KOPT-K1 (cell line): Measurements from ENCODE around the gene RFX2.
"Not testable (repeated sequence)": the region's sequence is repeated elsewhere in the genome, so short reads cannot be mapped to it uniquely, and the experiment has no call there.

Experiments used
- H3K27ac ChIP-seq: fragments of 200-600 bp; sonication (generic); 2 replicates; pipeline ENCODE4 v1.5.1; 2016; ENCODE audit warnings: antibody characterized with exemption, mild to moderate bottlenecking, low read depth, low read length; ENCODE audit not compliant: poor library complexity, severe bottlenecking
- H3K36me3 ChIP-seq: fragments of 200-600 bp; sonication (generic); 2 replicates; pipeline ENCODE4 v1.5.1; 2017; ENCODE audit warnings: antibody characterized with exemption, mild to moderate bottlenecking, low read length, moderate library complexity; ENCODE audit not compliant: insufficient read depth
- H3K9me3 ChIP-seq: fragments of 200-600 bp; sonication (generic); 2 replicates; pipeline ENCODE4 v1.5.1; 2017; ENCODE audit warnings: antibody characterized with exemption, low read length, mild to moderate bottlenecking; ENCODE audit not compliant: insufficient read depth, poor library complexity, severe bottlenecking

Gene RFX2

DNA sequence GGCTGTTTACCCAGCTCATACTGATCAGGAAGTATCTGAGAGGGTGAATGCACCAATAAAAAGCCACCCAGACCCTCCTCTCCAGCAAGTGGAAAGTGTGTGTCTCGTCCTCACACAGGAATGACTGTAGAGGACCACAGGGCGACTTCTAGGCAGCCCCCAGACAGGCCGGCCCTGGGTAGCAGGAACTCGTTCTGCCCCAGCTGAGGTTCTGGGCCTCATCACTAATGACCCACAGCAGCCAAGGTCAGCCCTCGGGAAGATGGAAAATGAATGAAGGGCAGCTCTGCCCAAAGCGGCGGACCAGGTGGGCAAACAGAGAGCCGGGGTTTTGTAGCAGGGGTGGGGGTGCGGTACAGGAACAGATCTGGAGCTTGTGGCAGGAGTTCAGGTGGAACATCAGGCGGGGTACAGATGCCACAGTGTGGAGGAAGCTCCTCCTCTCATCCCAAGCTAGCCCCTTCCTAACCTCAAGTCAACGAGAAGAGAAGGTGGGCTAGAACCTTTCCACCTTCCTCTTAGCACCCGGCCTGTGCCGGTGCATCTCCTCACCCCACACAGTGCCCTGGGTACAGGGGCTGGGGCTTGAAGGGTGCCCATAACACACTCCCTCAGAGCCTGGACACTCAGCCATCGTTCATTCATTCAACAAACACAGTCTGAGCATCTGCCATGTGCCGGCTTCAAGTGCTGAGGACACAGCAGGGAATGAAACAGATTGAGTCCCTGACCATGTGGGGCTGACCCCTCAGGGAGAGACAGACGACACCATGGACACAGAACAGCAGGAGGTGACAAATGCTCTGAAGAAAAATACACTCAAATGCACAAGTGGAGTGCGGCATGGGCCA, 36.2 kb downstream of the RFX2 start:
- Histone ChIP-seq H3K36me3 (no peaks in the 10 kb centered on the region), H3K27ac (no peak overlapping the region), H3K9me3 (no peaks in the 10 kb centered on the region)

DNA sequence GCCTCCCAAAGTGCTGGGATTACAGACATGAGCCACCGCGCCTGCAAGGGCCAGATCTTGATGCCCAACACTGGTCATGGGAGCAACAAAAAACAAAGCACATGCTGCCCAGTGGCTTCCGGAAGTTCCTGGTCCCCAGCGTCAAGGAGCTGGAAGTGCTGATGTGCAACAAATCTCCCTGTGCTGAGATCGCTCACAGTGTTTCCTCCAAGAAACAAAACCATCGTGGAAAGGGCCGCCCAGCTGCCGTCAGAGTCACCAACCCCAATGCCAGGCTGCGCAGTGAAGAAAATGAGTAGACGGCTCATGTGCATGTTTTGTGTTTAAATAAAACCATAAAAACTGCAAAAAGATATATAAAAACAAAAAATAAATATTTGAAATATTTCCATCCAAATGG, 37.1 kb downstream of the RFX2 start:
- not testable (repeated sequence) for H3K27ac ChIP-seq, H3K9me3 ChIP-seq, H3K36me3 ChIP-seq

DNA sequence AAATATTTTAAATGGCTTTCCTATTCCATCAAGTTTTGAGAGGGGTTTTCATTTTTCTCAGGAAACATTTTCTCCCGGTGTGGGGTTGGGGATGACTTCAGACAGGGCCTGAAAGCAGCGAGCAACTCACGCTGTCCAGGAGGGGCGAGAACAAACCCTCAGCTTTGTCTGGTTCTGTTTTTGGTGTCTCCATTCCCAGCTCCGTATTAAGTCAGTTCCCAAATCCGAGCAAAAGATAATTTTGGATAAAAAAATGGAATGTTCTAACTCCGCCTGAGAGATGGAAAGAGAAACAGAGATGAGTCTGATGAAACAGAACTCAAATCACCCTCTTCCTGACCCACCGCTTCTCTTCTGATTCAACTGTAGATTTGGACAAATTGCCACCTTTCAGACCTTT, 38.4 kb downstream of the RFX2 start:
- no peaks in the 10 kb centered on the region for H3K36me3 ChIP-seq
- no peak overlapping the region for H3K27ac ChIP-seq
- no peaks in the 10 kb centered on the region for H3K9me3 ChIP-seq

DNA sequence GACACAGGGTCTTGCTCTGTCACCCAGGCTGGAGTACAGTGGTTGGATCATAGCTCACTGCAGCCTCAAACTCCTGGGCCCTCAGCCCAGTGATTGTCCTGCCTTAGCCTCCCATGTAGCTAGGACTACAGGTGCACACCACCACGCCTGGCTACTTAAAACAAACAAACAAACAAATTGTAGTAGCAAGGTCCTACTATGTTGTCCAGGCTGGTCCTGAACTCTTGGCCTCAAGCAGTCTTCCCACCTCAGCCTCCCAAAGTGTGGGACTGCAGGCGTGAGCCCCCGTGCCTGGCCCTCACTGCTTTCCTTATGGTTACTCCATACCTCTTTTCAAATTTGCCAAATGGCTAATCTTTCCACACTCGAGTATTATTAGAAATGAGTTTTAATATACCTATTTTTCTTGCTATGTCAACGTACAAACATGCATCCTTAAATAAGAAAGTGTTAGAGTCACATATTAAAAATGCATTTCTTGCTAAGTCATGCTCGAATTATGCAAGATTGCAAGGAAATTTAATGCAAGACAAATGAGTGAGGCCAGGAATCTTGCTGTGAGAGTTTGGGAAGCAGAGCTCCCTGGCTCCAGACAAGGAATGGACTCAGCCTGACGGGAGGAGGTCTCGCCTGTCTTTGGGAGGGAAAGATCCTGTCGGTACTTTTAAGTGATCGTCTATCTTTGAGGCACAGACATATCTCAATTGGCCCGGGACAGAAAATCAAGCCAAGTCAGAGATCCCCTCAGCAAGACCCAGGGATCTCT, 39.4 kb downstream of the RFX2 start:
- H3K9me3 ChIP-seq: no peaks in the 10 kb centered on the region
- H3K27ac ChIP-seq: no peak overlapping the region

DNA sequence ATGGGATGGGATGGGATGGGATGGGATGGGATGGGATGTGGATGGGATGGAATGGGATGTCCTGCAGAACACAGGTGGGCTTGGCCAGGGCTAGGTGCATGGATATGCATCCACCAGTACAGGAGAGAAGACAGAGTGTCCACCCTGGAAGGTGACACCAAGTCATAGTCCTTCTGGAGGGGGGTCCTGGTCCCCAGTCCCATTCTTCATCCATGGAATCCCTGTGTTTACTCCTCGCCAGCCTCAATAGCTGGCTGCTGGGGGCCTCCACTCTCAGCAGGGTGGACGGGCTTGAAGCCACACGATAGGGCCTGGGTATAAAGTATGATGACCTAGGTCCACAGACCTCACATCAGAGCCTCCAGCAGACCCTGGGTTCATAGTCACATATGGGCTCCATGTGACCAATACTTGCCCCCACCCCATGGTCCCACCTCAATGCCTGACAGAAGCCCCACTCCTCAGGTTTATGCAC, 40.1 kb downstream of the RFX2 start:
- Histone ChIP-seq H3K27ac (no peak overlapping the region), H3K9me3 (no peaks in the 10 kb centered on the region), H3K36me3 (no peaks in the 10 kb centered on the region)

More for the DNA sequence above, 39.4 kb downstream of the RFX2 start:
- H3K36me3 ChIP-seq: no peaks in the 10 kb centered on the region

DNA sequence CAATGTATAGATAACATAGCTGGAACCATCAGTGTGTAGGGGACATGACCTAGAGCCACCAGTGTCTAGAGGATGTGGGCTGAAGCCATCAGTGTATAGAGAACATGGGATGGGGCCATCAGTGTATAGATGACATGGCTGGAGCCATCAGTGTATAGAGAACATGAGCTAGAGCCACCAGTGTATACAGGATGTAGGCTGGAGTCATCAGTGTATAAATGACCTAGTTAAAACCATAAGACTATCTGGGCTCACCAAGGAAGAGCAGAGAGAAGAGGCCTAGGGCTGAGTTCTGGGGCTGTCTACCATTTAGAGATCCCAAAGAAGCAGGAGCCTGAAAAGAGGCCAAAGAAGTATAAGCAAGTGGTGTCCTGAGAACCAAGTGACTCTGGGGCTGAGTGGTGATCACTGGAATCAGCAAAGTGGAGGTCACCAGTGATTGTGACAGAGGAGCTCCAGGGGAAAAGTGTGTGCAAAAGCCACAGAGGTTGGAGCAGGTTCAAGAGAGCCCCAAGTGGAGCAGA, 41.0 kb downstream of the RFX2 start:
- Histone ChIP-seq H3K27ac (no peak overlapping the region), H3K9me3 (no peaks in the 10 kb centered on the region), H3K36me3 (no peaks in the 10 kb centered on the region)

DNA sequence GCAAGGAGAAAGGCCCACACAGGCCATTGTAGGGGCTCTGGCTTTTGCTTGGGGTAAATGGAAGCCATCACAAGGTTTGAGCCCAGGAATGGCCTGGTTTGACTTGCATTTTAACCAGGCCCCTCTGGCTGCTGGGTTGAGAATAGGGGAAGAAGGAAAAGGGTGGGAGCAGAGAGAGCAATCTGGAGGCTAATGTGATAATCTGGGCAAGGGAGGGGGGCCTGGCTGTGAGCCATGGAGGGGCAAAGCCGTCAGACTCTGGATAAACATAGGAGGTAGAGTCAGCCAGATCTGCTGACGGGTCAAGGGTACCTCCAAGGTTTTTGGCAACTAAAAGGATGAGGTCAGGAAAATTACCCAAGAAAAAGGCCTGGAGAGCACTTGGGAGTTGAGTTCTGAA, 41.6 kb downstream of the RFX2 start:
- H3K27ac ChIP-seq: no peak overlapping the region
- H3K9me3 ChIP-seq: no peaks in the 10 kb centered on the region
- no peaks in the 10 kb centered on the region for H3K36me3 ChIP-seq

DNA sequence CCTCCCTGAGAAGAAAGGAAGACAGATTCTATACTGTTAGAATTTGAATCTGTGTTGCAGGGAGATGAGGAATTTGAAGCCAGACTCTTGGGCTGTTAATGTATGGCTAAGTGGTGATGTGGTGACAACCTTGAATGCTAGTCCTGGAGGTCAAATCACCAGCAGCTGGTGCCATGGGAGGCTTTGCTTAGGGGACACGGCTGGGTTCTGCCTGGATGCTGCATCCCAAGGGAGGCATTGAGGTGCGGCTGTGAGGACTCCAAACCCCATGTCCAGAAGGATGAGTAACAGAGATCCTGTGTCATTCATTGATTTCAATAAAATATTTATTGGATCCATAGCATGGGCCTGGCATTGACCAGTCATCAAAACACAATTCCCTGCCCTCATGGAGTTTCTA, 42.3 kb downstream of the RFX2 start:
- H3K36me3 ChIP-seq: no peaks in the 10 kb centered on the region
- no peak overlapping the region for H3K27ac ChIP-seq
- no peaks in the 10 kb centered on the region for H3K9me3 ChIP-seq

DNA sequence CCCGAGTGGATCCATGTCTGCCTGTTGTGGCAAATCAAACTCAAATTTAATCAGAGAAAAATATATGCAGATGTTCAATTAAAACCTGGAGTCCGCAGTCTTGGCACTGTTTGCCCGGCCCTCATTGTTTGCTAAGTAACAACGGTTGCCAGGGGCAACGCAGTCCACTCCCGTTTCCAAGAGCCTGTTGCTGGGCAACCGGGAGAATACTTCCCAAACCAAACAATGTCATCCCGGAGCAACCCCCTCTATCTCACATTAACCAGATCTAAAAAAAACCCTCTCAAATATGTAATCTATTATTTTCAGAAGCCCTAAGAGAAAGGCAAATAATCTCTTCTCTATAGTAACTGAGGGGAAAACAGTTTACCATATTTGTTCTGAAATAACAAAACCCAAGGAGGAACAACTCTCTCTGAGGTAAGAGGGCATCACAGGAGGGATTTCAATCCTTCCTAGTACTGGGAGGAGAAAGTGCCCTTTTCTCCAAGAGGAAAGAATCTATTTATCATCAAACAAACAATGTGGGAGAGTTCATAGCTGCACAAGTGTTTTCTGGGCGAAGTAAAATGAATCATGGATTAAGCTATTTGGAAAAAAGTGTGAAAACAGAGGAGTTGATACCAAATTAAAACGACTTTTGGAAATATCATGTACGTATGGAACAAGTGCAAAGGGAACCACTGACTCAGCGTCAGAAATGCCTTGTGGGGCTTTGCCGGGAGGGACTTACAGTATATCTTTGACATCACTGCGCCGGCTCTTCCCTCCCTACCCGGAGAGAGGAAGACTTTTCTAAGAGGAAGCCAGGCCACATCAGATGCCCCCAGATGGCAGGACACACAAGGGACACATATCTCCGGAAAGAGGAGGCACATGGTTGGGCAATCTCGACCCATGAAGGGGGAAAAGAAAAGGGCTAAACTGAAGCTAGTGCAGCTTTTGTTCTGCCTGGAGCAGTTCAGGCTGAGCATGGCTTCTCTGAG, 43.3 kb downstream of the RFX2 start:
- no peak overlapping the region for H3K27ac ChIP-seq
- no peaks in the 10 kb centered on the region for H3K9me3 ChIP-seq

DNA sequence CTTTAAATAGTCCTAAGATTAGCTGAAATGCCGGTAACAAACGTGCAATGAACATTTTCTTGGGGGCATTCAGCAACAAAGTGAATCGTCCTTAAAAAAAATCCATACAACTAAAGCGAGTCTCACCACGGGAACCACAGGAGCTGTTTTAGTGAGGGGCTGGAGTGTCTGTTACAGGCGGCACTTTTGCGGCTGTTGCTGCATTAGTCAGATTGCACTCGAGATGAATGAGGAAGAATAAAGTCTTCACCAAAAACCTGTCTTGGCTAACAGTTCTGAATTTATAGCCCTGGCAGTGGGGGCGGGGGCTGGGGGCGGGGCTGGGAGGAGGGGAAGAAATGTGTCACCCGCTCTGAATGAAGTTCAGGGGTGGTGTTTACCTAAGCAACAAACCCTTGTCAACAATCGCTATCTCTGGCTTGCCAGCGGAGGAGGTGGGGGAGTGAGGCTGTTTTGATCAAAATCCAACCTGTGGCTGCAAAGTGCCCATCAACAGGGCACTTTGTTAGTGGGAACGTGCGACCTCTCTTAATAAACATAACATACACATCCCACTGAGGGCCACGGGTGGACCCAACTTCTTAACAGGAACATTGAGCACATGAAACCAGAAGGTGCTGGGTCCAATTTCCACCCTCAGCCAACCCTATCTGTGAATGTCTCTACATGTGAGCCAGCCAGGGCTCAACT, 44.5 kb downstream of the RFX2 start:
- no peaks in the 10 kb centered on the region for H3K36me3 ChIP-seq
- no peak overlapping the region for H3K27ac ChIP-seq

More for the DNA sequence above, 43.3 kb downstream of the RFX2 start:
- H3K36me3 ChIP-seq: no peaks in the 10 kb centered on the region

DNA sequence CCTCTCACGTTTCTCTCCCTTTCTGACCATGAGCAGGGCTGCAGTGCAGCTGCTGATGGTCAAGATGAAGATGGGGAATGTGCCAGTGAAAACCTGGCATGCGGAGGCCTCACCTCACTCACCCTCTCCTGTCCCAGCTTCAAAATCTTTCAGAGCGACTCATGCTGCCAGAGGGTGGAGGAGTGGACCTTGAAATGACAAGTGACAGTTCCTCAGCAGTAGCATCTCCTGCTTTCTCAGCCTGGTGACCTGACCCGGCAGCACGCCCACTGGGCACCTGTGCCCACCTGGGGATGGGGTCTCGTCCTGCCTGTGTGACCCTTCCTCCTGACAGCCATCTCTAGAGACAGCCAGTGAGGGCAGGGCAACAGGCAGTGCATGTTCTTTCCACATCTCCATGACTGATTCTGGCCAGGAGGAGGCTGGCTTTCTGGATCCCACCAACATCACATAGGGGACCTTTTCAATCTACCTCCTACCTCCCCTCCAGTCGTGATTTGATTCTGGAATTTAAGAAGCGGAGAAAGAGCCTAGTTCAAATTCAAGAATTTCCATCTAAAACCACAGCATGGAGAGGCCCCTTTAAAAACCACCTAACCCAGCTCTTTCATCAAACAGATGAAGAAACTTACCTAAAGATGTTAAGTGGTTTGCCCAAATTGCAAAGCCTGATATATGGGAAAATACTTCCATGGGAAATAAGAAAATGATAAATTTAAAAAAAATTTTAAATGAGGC, 45.8 kb downstream of the RFX2 start:
- Histone ChIP-seq H3K27ac (no peak overlapping the region), H3K9me3 (no peaks in the 10 kb centered on the region), H3K36me3 (no peaks in the 10 kb centered on the region)

More for the DNA sequence above, 44.5 kb downstream of the RFX2 start:
- H3K9me3 ChIP-seq: no peaks in the 10 kb centered on the region

DNA sequence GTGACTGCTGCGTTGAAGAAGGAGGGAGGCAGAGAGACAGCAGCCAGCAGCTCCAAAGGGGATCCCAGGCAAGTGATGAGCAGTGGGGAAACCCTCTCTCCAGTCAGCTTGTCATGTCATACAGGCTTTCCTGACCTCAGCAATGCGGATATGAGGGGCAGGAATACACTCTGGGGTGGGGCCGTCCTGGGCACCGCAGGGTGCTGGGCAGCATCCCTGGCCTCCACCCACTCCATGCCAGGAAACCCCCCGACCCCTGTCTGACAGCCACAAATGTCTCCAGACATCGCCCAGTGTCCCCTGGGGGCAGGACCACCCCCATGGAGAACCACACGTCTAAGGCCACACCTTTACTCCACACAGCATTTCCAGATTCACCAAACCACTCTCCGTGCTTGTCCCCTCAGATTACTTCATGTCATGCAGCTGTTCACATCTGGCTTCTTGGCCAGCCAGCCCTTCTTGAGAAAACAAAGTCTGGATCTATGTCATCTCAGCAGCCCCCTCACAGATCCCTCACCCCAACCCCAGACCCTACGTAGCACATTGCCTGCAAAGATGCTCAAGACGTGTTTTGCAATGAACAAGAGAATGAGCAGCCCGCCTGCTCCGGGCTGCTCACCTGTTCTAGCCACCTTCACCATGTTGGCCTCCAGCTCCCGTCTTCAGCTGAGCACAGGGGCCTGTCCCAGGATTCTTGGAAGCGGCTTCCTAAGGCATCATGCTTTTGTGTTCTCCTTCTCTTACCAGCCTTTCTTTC, 46.5 kb downstream of the RFX2 start:
- Histone ChIP-seq H3K36me3 (no peaks in the 10 kb centered on the region), H3K9me3 (no peaks in the 10 kb centered on the region), H3K27ac (no peak overlapping the region)

DNA sequence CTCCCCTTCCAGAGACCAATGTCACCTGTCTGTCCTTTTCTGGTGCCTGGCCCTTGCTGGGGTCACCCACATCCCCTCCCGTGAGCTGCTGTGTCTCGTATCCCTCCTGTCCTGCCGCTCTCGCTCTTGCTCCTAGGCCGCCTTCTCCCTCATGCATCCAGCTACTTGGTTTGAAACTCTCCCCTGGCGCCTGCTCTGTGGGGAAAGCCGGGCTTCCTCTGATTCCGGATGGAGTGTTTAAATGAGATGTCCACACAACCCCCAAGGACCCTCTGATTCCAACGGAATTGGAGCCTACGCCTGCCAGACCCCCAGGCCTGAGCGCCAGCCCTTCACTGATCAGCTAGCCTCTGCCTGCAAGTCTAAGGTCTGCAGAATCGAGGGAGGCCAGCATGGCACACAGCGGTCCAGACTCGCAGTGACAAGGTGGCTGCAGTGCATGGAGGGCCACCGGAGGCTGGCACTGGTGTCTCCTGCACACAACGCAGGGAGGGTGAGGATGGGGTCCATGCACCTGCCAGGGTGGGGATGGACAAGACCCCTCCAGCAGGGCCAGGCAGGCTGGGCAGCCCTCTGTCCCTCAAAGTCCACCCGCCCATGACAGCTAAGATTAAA, 47.2 kb downstream of the RFX2 start:
- Histone ChIP-seq H3K27ac (no peak overlapping the region), H3K36me3 (no peaks in the 10 kb centered on the region), H3K9me3 (no peaks in the 10 kb centered on the region)
